Endodermal cell (in vitro differentiated cells): ENCODE data around the gene MMP13. TPM values are rescaled to one million over a fixed set of nuclear protein-coding genes. Genes with fewer than 3 reads are reported as not detected.
"Not testable (repeated sequence)": the region's sequence is repeated elsewhere in the genome, so short reads cannot be mapped to it uniquely, and the experiment has no call there.

Experiments
- DNase-seq: peaks from one replicate; pipeline ENCODE4 v3.0.0-alpha.2; 2017
- H3K27ac ChIP-seq: 2 replicates; pipeline ENCODE4 v1.5.1; 2013; ENCODE audit warnings: mild to moderate bottlenecking, low read depth, low read length, moderate library complexity
- H3K27me3 ChIP-seq: 2 replicates; pipeline ENCODE4 v1.6.1; 2013; ENCODE audit warnings: mild to moderate bottlenecking, low read length, moderate library complexity; ENCODE audit not compliant: insufficient read depth, control insufficient read depth, poor library complexity, severe bottlenecking
- H3K36me3 ChIP-seq: 2 replicates; pipeline ENCODE4 v1.7.0; 2013; ENCODE audit warnings: mild to moderate bottlenecking, low read length, moderate library complexity; ENCODE audit not compliant: control insufficient read depth, insufficient read depth
- H3K4me1 ChIP-seq: one replicate; pipeline ENCODE4 v1.7.0; 2013; ENCODE audit warnings: low read length; ENCODE audit not compliant: control insufficient read depth, insufficient read depth
- H3K4me3 ChIP-seq: 2 replicates; pipeline ENCODE4 v1.5.1; 2013; ENCODE audit warnings: mild to moderate bottlenecking, low read length, moderate library complexity
- H3K9ac ChIP-seq: 2 replicates; pipeline ENCODE4 v1.6.1; 2013; ENCODE audit warnings: mild to moderate bottlenecking, low read length, moderate library complexity; ENCODE audit not compliant: poor library complexity, severe bottlenecking; ENCODE audit errors: extremely low read depth
- H3K9me3 ChIP-seq: 2 replicates; pipeline ENCODE4 v1.6.1; 2013; ENCODE audit warnings: mild to moderate bottlenecking, low read length, moderate library complexity; ENCODE audit not compliant: control insufficient read depth
- H3K27ac Mint-ChIP-seq: 2 replicates; pipeline ENCODE4 v1.8.0; 2020; ENCODE audit warnings: mixed read lengths
- H3K27me3 Mint-ChIP-seq: 2 replicates; pipeline ENCODE4 v1.8.0; 2021; ENCODE audit warnings: mild to moderate bottlenecking, mixed read lengths; ENCODE audit not compliant: insufficient read depth
- H3K36me3 Mint-ChIP-seq: 2 replicates; pipeline ENCODE4 v1.8.0; 2020; ENCODE audit warnings: low read depth, mixed read lengths
- H3K4me1 Mint-ChIP-seq: 2 replicates; pipeline ENCODE4 v1.8.0; 2020; ENCODE audit warnings: mixed read lengths
- H3K4me3 Mint-ChIP-seq: 2 replicates; pipeline ENCODE4 v1.8.0; 2020; ENCODE audit warnings: mild to moderate bottlenecking, moderate library complexity, mixed read lengths
- H3K9me3 Mint-ChIP-seq: 2 replicates; pipeline ENCODE4 v1.8.0; 2020; ENCODE audit warnings: mild to moderate bottlenecking, mixed read lengths
- CTCF ChIP-seq: fragments of 200-600 bp; sonication (generic); conservative IDR thresholded peaks from 2 replicates; pipeline ENCODE4 v1.5.0; 2021; ENCODE audit warnings: antibody characterized with exemption, mild to moderate bottlenecking
- WGBS, 2 experiments: methylation state at CpG; one replicate each; pipeline versions ENCODE4 v1.1.5 to v1.1.7; 2013; ENCODE audit warnings: missing lambda C conversion rate in 2 of 2, mixed read lengths in 1 of 2; ENCODE audit not compliant: insufficient coverage in 1 of 2, insufficient read length in 1 of 2; 5-methylcytosine and 5-hydroxymethylcytosine counted together
- long read RNA-seq, 4 experiments: library from polyadenylated mRNA in 2 of 4; library from RNA in 1 of 4; library from capped mRNA in 1 of 4; stranded (forward) in 3 of 4; unstranded in 1 of 4; transcript quantifications; one replicate each; pipeline ENCODE4 v2.0.0, GENCODE V29; 2020 to 2021; ENCODE audit warnings: inconsistent platforms in 1 of 4
- polyA plus RNA-seq, 2 experiments: library from polyadenylated mRNA; stranded (reverse); fragments of 50-300 nt; gene quantifications; one replicate each; pipeline ENCODE4 v1.2.3, GENCODE V29; 2013
- total RNA-seq, 2 donors: library from RNA; stranded (reverse); fragmentation: NEBNext Ultra II Directional in 1 of 2; extraction: Animal tissue kit (Norgen Biotek cat#: 25700) in 1 of 2; gene quantifications; 2 replicates in 1 of 2; 3 replicates in 1 of 2; pipeline ENCODE4 v1.2.1, GENCODE V29; 2021

The MMP13 gene
- not detected for total RNA-seq
- not detected for polyA plus RNA-seq (2013, experiment 1 of 2)
- polyA plus RNA-seq (2013, experiment 2 of 2): not detected
- long read RNA-seq, experiment 1: 0 reads
- long read RNA-seq, experiment 2: 0 reads
- long read RNA-seq, experiment 3: 0 reads
- long read RNA-seq, experiment 4: 0 reads

GRCh38 chr11:102955624-102956023 lies at the start of gene MMP13:
MMP13 (minus strand) TSS chr11:102955732; CDS start chr11:102955705, 27 bp downstream.
- Histone ChIP-seq H3K4me3 (no peak within 1 kb of the TSS), H3K9me3 (no peaks in the 10 kb centered on the region), H3K36me3 (no peaks in the 10 kb centered on the region), H3K4me1 (no peaks in the 10 kb centered on the region), H3K27me3 (no peaks in the 10 kb centered on the region), H3K9ac (no peak within 1 kb of the TSS), H3K27ac (no peak within 1 kb of the TSS)
- H3K9me3 Mint-ChIP-seq: no peaks in the 10 kb centered on the region
- DNase-seq: no peak
- 92 to 97% methylated on average over 4 to 6 of the region's 6 CpGs for WGBS, 2 experiments
- no peak within 1 kb of the TSS for H3K4me3 Mint-ChIP-seq
- no peak for TF ChIP-seq CTCF
- H3K4me1 Mint-ChIP-seq: peaks cover 6% of the 10 kb centered on the region
- H3K27ac Mint-ChIP-seq: no peak within 1 kb of the TSS
- H3K36me3 Mint-ChIP-seq: no peaks in the 10 kb centered on the region
- no peaks in the 10 kb centered on the region for H3K27me3 Mint-ChIP-seq

DNA sequence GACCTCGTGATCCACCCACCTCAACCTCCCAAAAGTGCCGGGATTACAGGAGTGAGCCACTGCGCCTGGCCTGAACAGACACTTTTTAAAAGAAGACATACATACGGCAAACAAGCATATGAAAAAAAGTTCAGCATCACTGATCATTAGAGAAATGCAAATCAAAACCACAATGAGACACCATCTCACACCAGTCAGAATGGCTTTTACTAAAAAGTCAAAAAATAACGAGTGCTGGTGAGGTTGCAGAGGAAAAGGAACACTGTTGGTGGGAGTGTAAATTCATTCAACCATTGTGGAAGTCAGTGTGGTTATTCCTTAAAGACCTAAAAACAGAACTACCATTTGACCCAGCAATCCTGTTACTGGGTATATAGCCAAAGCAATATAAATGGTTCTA lies 48.7 kb upstream of the MMP13 start:
- not testable (repeated sequence) for H3K9me3 ChIP-seq, H3K27me3 ChIP-seq, H3K4me1 Mint-ChIP-seq, H3K27me3 Mint-ChIP-seq, DNase-seq, H3K27ac Mint-ChIP-seq, H3K4me3 Mint-ChIP-seq, H3K4me1 ChIP-seq, H3K27ac ChIP-seq, H3K4me3 ChIP-seq, H3K36me3 ChIP-seq, H3K36me3 Mint-ChIP-seq, H3K9me3 Mint-ChIP-seq, H3K9ac ChIP-seq
- WGBS, 2 experiments: 91 to 94% methylated on average over 3 to 5 of the region's 5 CpGs

DNA sequence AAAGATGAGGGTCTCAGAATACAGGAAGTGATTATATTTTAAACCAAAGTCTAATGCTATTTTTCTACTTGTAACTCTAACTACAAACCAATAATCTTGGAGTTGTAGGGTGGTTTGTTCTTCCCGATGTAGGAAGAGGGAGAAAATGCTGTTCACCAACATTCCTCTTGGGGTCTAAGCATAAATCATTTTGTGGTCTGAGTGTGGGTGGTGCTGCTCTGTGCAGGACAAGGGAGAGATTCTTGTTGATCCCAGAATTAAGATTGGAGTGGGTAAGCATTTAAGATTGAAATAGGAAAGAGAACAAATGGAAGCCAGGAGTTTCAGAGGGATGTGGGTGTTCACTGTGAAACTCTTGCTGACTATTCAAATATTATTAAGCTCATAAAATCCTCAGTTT lies 38.6 kb upstream of the MMP13 start:
- Histone ChIP-seq H3K9me3 (no peaks in the 10 kb centered on the region), H3K27me3 (no peaks in the 10 kb centered on the region), H3K27ac (no peak overlapping the region), H3K4me3 (no peak overlapping the region), H3K9ac (no peak overlapping the region), H3K4me1 (no peaks in the 10 kb centered on the region), H3K36me3 (no peaks in the 10 kb centered on the region)
- H3K27me3 Mint-ChIP-seq: no peaks in the 10 kb centered on the region
- H3K4me1 Mint-ChIP-seq: no peaks in the 10 kb centered on the region
- H3K9me3 Mint-ChIP-seq: no peaks in the 10 kb centered on the region
- no peak for TF ChIP-seq CTCF
- H3K36me3 Mint-ChIP-seq: no peaks in the 10 kb centered on the region
- WGBS, 2 experiments: 83% methylated on average over 1 of the region's 1 CpG; no CpG with 5 or more reads in 1 of the 2 experiments
- H3K27ac Mint-ChIP-seq: no peak overlapping the region
- H3K4me3 Mint-ChIP-seq: no peak overlapping the region
- no peak for DNase-seq

DNA sequence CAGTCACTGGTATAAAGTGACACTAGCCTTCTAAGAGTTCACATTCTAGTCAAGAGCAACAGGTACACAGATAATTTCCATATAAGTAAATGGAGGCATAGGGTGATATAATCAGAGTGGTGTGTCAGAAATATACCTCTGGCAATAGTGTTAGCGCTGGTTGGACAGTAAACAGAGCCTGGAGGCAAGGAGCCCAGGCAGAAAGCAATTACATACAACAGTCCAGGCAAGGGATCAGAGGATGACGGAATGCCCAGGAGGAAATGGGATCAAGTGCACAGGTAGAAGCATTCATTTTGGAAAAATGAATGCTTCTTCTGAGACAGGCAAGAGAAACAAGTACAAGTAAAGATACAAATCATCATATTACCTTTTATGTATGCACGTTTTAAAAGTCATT lies 36.2 kb upstream of the MMP13 start:
- H3K4me1 ChIP-seq: no peaks in the 10 kb centered on the region
- H3K27ac Mint-ChIP-seq: no peak overlapping the region

More for the DNA sequence above, 36.2 kb upstream of the MMP13 start:
- 56 to 66% methylated on average over 3 of the region's 3 CpGs for WGBS, 2 experiments
- no peak overlapping the region for H3K4me3 ChIP-seq
- Mint-ChIP-seq H3K9me3 (no peaks in the 10 kb centered on the region), H3K4me1 (no peaks in the 10 kb centered on the region), H3K36me3 (no peaks in the 10 kb centered on the region), H3K4me3 (no peak overlapping the region), H3K27me3 (no peaks in the 10 kb centered on the region)
- H3K27me3 ChIP-seq: no peaks in the 10 kb centered on the region
- H3K36me3 ChIP-seq: no peaks in the 10 kb centered on the region
- H3K9ac ChIP-seq: no peak overlapping the region
- no peak overlapping the region for H3K27ac ChIP-seq
- TF ChIP-seq CTCF: no peak
- DNase-seq: no peak
- no peaks in the 10 kb centered on the region for H3K9me3 ChIP-seq
